HEK293T (cell line): ENCODE results near the gene EFNA5.

Experiments
- FOXA1 ChIP-seq: fragments of 450-650 bp; IDR thresholded peaks from 2 replicates; pipeline ENCODE4 v1.6.1; 2016; ENCODE audit warnings: mild to moderate bottlenecking
- FOXK2 ChIP-seq: fragments of 450-650 bp; IDR thresholded peaks from 2 replicates; pipeline ENCODE4 v1.6.1; 2016; ENCODE audit warnings: mild to moderate bottlenecking

GRCh38 chr5:107551088-107551487 is 119.6 kb downstream of the EFNA5 start:
- TF ChIP-seq FOXK2 (no peak), FOXA1 (no peak)
